Ramos (cell line): ENCODE results near the gene MYH9.

Source experiments
- in situ Hi-C: fragments of 300-500 bp; cut with MboI; formaldehyde crosslinking; loops from one replicate; pipeline ENCODE4 v1.14.3; 2022; ENCODE audit warnings: low sequenced_read_pairs; ENCODE audit not compliant: unreplicated experiment

The MYH9 gene

GRCh38 chr22:36371920-36372319, 15.8 kb downstream of the MYH9 start:
- in situ Hi-C loops = no loop called here

GRCh38 chr22:36369922-36370791, 17.6 kb downstream of the MYH9 start:
- in situ Hi-C loops = no loop called here

- in situ Hi-C loops = no loop called here
Measured at GRCh38 chr22:36369004-36369921, 18.5 kb downstream of the MYH9 start.

GRCh38 chr22:36368359-36368983, 19.3 kb downstream of the MYH9 start:
- in situ Hi-C loops = no loop called here

GRCh38 chr22:36367479-36367878, 20.3 kb downstream of the MYH9 start:
- in situ Hi-C loops = no loop called here

GRCh38 chr22:36367066-36367465, 20.7 kb downstream of the MYH9 start:
- in situ Hi-C loops = no loop called here

- in situ Hi-C loops = no loop called here
Measured at GRCh38 chr22:36366291-36366708, 21.5 kb downstream of the MYH9 start.

GRCh38 chr22:36365020-36365411, 22.8 kb downstream of the MYH9 start:
- in situ Hi-C loops = no loop called here

GRCh38 chr22:36364255-36365019, 23.3 kb downstream of the MYH9 start:
- in situ Hi-C loops = no loop called here

- in situ Hi-C loops = no loop called here
Measured at GRCh38 chr22:36363349-36363981, 24.3 kb downstream of the MYH9 start.

GRCh38 chr22:36362932-36363331, 24.8 kb downstream of the MYH9 start:
- in situ Hi-C loops = no loop called here

GRCh38 chr22:36362075-36362474, 25.7 kb downstream of the MYH9 start:
- in situ Hi-C loops = no loop called here

GRCh38 chr22:36360871-36361383, 26.8 kb downstream of the MYH9 start:
- in situ Hi-C loops = no loop called here

- in situ Hi-C loops = no loop called here
Measured at GRCh38 chr22:36360011-36360410, 27.8 kb downstream of the MYH9 start.

GRCh38 chr22:36359470-36359996, 28.2 kb downstream of the MYH9 start:
- in situ Hi-C loops = no loop called here

- in situ Hi-C loops = no loop called here
Measured at GRCh38 chr22:36358533-36359469, 29.0 kb downstream of the MYH9 start.

GRCh38 chr22:36356708-36357624, 30.8 kb downstream of the MYH9 start:
- in situ Hi-C loops = no loop called here
